NCI-H345 treated with DMSO at 0.1 percent for 48 hours (cell line): ENCODE results near the gene AIG1.
"Not testable (repeated sequence)": the region's sequence is repeated elsewhere in the genome, so short reads cannot be mapped to it uniquely, and the experiment has no call there.

ENCODE experiments used
- DNase-seq: peaks from one replicate; lab custom pipeline; 2025; ENCODE audit not compliant: unreplicated experiment; lab: John Stamatoyannopoulos, UW

Gene AIG1

DNA sequence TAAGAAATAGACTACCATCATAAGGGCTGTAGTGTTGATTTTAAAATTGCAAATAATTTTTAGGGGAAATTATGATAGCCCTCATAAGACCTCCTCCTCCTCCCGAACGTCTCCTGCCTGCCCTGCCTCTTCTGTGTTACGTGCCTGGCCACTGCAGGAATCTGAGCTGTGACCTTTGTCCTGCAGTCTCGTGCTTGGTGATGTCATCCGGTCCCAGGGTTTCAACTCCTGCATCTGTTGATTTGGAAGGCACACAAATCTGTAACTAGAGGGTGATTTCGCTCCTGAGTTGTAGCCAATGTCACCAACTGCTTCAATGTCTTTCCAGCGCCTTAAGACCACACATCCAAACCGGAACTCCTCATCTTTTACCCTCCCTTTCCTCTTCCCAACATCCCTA is 163.2 kb downstream of the AIG1 start:
- DNase-seq, result no peak

DNA sequence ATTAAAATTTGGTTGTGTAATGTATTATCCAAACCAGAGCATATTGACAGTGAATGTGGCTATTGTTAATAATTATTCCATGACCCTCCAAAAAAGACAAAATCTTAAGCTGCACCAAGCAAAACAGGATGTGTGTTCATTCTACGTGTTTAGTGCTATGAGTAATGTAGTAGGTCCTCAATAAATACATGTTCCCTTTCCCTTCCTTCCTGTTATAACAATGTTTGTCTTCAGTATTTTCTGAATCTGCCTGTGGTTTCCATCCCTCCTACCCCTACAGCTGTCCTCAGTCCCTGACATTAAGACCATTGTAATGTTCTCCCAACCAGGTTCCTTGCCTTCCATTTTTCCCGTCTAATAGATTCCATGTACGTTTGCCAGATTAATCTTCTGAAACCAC is 163.8 kb downstream of the AIG1 start:
- DNase-seq, result no peak

DNA sequence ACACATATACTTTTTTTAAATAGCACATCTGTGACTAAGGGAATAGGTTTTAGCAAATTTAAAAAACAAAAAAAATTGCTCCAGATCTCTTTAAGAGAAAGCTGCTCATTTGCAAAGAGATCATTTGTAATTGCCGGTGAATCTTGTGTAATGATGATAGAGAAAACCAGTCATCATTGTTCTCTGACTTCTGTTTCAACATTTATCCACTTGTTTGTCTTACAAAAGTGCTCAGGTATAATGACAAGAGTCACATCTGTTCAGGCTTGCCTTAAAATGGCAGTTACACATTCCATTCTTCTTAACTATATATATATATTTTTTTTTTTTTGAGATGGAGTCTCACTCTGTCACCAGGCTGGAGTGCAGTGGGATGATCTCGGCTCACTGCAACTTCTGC is 165.2 kb downstream of the AIG1 start:
- no peak for DNase-seq

DNA sequence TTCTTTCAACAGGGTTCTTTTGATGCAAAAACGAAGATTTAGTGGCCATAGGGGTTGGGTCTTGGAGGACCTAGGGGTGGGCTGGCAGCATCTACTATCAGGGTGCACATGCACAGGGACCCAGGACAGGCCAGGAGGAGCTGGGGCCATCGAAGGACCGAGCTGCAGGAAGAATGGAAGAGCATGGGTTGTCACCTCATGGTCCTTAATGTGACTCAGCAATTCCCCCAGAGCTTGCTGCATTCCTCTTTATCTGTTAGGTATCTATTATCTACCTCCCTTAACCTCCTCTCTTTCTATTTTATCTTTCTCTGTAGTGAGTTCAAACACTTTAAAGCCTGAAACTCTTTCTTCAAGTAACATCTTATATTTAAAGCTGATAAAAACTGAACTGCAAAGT is 167.0 kb downstream of the AIG1 start:
- DNase-seq, result no peak

DNA sequence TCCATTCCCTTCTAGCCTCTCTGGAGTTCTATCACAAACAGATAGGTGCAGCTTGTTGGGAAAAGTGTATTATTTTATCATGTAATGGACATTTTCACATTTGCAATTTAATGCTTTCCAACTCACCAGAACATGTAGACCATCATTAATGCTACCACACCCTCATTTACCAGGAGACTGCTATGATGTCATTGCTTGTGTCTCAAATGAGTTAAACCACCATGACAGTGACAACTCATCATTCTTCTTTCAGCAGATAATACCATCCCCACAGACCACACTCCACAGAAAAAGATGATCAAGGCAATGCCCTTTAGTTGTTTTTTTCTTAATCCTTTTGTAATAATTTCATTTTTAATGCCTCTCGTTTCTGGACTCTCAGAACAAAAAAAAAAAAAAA is 168.7 kb downstream of the AIG1 start:
- DNase-seq, result no peak

DNA sequence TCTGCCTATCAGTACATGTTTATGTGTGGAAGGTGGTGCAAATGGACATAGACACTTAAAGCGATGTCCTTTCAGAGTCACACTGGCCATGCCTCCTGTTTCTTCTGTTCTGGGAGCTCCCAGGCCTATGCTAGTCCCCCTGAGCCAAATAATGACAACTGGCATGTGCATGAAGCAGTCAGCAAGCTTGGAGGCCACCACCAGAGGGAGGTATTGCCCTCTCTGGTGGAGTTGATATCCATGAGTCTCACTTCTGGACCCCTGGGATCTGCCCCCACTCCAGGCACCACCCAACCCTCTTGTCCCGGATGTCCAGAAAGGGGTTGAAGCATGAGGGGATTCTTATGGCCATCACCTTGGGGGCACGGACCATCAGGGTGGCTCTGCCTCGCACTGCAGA is 172.2 kb downstream of the AIG1 start:
- no peak for DNase-seq

DNA sequence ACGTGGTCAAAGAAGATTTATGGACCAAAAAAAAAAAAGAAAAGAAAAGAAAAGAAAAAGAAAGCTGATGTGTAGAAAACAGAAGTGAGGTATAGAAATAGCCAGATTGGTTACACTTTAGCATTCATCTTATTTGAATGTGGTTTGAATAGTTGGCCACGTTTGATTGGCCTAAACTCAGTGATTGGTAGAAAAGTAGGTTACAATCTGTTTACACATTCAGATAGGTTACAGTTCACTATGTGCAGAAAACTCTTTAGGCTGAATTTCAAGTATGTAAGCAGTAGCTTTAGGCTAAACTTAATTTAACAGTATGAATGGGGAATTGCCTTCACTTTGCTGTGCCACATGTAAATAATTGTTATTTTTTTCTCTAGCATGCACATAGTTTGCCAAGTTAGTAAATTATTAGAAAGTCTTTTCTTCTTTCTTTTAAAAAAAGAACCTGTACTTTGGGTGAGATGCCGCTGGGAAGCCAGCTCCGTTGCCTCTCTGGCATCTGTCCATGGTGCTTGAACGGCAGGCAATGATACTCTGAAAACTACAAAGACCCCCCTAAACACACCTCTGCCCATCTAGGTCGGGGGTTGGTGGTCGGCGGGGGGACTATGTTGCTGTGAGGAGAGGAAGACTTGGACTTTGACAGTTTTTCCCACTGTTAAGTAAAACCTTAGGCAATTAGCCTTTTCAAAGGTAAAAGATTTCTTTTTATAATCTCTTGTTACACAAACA is 173.0 kb downstream of the AIG1 start:
- no peak for DNase-seq

DNA sequence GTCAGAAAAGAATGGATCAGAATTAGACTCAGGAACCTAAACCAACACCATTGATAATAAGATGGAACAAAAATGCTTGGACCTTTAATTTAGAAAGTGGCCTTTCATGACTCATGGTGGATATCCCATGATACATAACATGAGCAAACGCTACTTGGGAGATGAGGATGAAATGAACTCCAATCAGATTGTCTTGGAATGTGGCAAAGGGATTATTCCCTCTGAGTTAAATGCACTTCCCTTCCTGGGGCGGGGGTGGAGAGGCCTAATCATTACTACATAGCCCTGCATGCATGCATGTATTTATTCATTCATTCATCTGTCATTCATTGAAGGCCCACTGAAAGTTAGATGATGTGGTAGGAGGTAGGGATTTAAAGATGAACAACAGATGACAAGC is 174.0 kb downstream of the AIG1 start:
- DNase-seq, result no peak

DNA sequence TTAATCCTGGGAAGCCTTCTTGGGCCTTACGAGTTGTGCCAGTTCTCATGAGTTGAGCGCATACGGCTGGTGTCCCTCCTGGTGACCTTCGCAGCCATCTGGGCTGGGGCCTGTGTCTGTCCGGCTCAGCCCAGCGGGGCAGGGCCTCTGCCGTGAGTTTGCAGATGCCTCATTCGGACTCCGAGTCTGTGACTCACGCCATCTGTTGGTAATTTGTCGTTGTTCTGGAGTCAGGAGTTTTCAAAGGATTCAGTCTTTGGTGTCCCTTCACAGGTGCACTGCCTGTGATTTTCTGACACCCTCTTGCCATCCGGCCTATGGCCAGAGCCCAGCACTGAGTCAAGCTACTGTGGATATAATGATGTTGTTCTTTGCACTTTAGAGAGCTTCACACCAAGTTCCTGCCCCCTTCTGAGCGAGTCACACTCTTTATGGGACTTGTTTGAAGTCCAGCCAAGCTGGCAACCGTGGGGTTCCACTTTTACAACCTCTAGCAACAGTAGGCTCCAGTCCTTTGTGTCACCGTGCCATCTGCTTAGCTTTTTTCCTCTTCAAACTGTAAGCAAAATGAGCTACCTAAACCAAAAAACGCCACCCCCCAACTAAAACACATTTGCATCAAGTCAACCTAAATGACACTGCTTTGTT is 175.6 kb downstream of the AIG1 start:
- no peak for DNase-seq

DNA sequence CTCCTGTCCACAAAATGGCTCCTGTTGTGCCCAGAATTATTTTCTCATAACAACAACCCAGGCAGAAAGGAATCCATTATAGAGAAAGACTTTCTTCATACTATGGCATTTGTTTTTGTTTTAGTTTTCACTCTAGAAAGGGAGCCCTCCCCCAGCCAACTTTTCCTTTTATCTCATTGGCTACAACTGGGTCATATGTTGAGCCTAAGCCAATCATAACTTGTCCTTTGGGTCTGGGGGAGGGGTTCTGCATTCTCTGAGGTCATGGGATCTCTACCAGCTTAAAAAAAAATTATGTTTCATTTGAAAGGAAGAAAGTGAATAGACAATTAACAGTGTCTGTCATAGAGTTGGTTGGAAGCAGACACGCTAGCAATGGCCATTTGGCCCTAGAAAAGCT is 177.6 kb downstream of the AIG1 start:
- no peak for DNase-seq

DNA sequence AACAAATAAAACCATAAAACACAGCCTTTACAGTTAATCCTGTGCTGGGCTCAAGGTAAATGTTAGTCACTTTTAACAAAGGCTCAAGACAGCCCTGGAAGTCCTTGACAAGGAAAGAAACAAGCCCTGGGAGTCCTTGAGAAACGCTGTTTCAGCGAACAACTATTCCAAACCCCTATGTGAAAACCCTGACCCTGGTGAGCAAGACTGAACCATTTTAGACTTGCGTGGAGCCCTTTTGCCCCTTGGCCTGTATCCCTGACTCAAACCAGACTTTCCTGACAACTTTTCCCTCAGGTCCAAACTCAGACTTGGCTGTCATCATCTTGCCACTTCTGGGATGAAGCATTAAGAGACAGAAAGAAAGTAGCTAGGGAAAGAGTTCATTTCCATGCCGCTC is 180.4 kb downstream of the AIG1 start:
- no peak for DNase-seq

DNA sequence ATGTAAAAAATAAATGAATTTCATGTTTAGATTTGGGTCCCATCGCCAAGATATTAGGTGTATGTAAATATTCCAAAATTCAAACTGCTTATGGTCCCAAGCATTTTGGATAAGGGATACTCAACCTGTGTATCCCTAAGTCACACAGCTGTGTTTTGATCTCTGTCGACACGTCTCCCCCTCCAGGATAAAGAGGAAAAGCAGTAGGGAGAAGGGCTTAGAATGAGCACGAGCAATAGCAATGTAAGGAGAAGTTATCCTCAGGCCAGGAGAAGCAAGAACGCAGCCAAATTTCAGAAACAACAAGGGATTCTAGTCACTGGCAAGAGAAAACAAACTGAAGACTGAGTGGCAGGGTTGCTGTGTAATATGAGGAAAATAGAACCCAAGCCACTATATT is 181.2 kb downstream of the AIG1 start:
- DNase-seq, result no peak

DNA sequence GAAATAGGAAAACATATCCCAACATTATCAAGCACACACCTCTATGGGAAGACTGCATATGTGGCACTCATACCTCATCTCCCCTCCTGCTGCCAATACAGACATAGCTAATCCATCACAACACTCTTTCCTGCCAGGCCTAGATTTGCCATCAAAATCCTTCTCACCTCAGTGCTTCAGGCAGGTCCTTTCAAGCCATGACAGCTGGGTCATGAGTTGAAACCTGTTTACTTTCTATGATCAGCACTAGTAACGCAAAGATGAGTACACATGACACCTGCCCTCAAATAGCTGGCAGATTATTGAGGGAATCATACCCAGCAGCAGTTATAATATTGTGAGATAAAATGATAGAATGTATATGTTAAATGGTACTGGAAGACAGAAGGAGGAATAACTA is 183.1 kb downstream of the AIG1 start:
- no peak for DNase-seq

DNA sequence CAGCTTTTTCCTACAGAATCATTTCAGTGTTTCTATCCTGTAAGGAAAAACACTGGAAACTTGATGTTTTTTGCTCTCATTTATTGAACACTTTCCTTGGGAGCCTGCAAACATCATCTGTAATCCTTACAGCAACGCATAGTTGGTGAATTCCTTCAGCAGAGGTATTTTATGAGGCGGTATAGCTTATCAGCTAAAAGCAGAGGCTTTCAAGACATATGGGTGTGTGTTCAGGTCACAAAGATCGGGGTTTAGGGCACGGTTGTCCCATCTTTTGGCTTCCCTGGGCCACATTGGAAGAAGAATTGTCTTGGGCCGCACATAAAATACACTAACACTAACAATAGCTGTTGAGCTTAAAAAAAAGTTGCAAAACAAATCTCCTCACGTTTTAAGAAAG is 185.0 kb downstream of the AIG1 start:
- DNase-seq, result no peak

DNA sequence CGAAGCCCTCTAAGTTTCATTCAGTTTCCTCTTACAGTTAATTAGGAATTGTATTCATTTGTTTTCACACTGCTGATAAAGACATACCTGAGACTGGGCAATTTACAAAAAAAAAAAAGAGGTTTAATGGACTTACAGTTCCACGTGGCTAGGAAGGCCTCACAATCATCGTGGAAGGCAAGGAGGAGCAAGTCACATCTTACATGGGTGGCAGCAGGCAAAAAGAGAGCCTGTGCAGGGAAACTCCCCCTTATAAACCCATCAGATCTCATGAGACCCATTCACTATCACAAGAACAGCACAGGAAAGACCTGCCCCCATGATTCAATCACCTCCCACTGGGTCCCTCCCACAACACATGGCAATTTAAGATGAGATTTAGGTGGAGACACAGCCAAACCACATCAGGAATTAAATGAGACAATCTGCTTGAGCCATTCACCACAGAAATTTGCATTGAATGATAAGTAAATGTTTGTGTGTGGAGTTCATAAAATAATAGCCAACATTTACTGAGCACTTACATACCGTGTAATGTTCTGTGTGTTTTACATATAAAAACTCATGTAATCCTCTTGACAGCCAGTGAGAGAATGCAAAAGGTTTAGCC is 185.6 kb downstream of the AIG1 start:
- DNase-seq, result not testable (repeated sequence)

DNA sequence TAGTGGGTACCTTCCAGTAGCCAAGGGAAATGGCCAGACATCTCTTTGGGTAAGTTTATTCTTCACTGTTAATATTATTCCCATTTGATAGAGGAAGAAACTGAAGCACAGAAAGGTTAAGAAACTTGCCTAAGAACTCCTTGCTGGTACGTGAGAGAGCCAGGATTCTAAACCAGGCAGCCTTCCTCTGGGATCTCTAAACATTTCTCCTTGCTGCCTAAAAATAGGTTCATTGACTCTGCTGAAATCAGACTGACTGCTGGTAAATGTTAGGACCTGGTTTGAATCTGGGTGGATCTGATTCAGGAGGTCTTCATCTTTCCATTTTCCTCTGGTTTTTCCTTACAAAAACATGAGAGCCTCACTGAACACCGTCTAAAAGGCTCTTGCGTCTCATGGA is 186.9 kb downstream of the AIG1 start:
- DNase-seq, result no peak

DNA sequence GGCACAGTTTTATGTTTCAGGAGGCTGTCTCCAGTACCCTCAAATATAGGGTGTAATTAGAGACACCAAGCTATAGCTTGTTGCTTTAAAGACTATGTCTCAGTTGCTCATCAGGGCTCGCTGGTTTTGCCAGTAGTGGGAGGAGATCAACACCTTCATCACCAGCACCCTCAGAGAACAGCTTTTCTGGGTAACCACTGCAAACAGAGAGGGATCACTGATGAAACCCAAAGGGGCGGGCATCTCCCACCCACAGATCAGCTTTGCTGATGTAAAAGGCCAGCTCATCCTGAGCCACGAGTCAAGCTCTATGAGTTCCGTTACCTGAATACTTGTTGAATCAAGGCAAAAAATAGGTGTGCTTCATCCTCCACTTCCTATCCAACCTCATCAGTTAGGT is 187.7 kb downstream of the AIG1 start:
- DNase-seq, result no peak

DNA sequence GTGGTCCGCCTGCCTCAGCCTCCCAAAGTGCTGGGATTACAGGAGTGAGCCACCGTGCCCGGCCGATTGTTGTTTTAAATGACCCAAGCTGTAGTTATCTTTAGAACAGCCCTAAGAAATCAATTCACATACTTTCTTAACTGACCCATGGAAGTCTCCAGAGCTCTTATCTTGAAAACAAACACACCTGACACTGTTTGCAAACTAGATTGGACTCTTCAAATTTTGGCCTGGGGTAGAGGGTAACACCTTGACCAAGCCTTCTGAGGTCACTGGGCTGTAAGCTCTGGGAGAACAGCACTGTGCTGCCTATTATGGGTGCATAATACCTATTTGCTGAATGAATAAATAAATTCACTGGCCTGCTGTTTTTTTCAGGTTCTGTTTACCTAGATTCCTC is 190.6 kb downstream of the AIG1 start:
- DNase-seq, result no peak

DNA sequence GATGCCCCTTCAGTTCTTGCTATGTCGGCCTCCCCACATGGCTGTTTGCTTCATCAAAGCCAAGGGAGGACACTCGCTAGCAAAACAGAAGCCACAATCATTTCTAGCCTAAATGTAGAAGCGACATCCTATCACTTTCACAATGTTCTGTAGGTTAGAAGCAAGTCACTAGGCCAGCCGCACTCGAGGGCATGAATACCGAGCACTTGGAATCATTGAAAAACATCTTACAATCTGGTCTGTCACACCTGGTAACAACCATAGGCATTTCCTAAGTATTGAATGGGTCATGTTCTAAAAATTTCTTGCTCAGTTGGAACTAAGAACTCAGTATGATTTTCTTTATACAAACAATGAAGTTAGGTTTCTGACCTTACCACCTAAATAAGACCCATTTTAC is 192.3 kb downstream of the AIG1 start:
- no peak for DNase-seq

DNA sequence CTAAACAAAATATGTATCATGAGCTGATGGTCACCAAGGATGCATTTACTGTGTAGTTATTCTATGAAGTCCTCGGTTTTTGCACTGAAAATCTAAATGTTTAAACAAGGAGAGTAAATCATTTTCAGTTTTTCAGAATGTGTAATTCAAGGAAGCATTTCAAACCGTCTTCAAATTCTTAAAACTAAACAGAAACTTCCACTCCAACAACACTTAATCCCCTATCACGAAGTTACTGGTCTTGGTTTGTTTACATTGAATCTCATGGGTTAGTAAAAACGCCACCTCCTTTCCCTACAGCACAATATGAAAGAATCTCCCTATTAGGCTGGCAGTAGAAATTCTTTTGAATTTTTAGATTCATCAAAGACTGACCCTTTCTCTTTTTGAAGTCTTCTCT is 192.9 kb downstream of the AIG1 start:
- DNase-seq, result no peak

DNA sequence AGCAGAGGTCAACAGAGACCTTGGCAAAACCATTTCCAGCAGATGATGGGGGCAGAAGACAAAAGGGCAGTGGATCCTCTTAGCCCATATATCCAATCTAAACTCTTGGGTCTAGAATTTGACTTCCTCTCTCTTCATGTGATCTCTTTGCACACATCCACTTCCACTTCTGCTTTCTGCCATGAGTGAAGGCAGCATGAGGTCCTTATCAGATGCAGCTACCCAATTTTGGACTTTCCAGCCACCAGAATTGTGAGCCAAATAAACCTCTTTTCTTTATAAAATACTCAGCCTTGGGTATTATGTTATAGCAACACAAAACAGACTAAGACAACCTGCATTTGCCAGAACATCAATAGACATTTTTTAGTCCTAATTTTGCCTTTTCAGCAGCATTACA is 198.3 kb downstream of the AIG1 start:
- DNase-seq, result no peak

DNA sequence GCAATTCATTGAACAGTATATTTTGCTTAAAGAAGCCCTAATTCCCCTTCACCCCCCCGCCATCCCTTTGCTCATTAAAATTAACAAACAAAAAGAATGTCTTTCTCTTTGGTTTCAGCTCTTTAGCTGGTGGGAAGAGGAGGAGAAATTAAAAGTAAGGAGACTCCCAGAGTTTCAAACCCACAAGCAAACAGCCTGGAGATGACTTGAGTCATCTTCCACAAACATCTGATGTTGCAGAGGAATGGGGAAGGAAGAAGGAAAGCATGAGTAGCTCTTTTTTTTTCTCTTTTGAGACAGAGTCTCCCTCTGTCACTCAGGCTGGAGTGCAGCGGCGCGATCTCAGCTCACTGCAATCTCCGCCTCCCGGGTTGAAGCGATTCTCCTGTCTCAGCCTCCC is 200.2 kb downstream of the AIG1 start:
- DNase-seq, result no peak
